Large intestine (tissue), 3 donors: Measurements from ENCODE around the gene SLC6A6. TPM values are rescaled to one million over a fixed set of nuclear protein-coding genes. Genes with fewer than 3 reads are reported as not detected.

Source experiments
- DNase-seq, 2 donors: peaks; one replicate each; pipeline versions ENCODE4 v3.0.0 to v3.0.0-alpha.2; 2013
- H3K27ac ChIP-seq: one replicate; pipeline ENCODE4 v1.5.1; 2013; ENCODE audit warnings: low read length
- H3K27me3 ChIP-seq: 2 replicates; pipeline ENCODE4 v1.6.1; 2013; ENCODE audit warnings: low read length; ENCODE audit not compliant: control insufficient read depth, insufficient read depth
- H3K36me3 ChIP-seq: 2 replicates; pipeline ENCODE4 v1.6.1; 2013; ENCODE audit warnings: low read length; ENCODE audit not compliant: control insufficient read depth, insufficient read depth
- H3K4me1 ChIP-seq: one replicate; pipeline ENCODE4 v1.6.1; 2013; ENCODE audit warnings: low read length; ENCODE audit not compliant: control insufficient read depth, insufficient read depth
- H3K4me3 ChIP-seq: one replicate; pipeline ENCODE4 v1.5.1; 2013; ENCODE audit warnings: low read length
- H3K9me3 ChIP-seq: one replicate; pipeline ENCODE4 v1.6.1; 2013; ENCODE audit warnings: mild to moderate bottlenecking, low read depth, low read length, moderate library complexity; ENCODE audit not compliant: control insufficient read depth
- WGBS: methylation state at CpG from one replicate; pipeline ENCODE4 v1.1.5; 2013; ENCODE audit warnings: low lambda C conversion rate; ENCODE audit not compliant: insufficient coverage; 5-methylcytosine and 5-hydroxymethylcytosine counted together
- polyA plus RNA-seq: library from polyadenylated mRNA; unstranded; fragments of 120-200 nt; gene quantifications from one replicate; pipeline ENCODE4 v1.2.1, GENCODE V29; 2013

SLC6A6 gene
- polyA plus RNA-seq, 1 donor = 16.4 TPM

DNA sequence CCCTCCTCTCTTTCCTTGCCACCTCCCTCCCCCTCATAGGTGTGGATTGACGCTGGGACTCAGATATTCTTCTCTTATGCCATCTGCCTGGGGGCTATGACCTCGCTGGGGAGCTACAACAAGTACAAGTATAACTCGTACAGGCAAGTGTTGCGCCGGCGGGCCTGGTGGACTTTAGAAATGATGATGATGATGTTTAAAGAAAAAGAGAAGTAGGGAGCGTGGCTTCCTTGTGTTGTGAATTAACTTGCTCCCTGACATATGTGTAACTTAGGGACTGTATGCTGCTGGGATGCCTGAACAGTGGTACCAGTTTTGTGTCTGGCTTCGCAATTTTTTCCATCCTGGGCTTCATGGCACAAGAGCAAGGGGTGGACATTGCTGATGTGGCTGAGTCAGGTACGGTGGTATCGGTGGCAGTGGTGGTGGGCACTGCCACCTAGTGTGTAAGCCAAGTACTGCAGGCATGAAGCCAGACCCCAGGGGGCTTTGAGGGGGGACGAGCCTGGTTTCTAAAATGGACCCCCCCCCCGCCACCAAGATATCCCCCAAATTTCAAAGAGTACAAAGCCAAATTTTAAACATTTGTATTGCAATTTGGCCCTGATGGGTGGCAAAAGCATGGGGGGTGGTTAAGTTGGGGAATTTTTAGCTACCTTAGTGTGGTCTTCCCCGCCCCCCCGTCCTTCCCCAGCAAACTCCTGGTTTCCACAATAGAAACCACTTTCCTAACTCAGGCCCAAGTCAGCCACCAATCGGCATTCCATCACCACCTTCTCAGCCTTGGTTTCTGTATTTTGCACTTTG is 65.6 kb downstream of the SLC6A6 start:
- no peak overlapping the region for H3K27ac ChIP-seq
- no peaks in the 10 kb centered on the region for H3K9me3 ChIP-seq
- peaks cover 75% of the 10 kb centered on the region for H3K36me3 ChIP-seq
- H3K4me3 ChIP-seq = no peak overlapping the region
- H3K4me1 ChIP-seq = no peaks in the 10 kb centered on the region
- WGBS = 75% methylated on average over 1 of the region's 15 CpGs
- H3K27me3 ChIP-seq = no peaks in the 10 kb centered on the region
- DNase-seq = no peak

DNA sequence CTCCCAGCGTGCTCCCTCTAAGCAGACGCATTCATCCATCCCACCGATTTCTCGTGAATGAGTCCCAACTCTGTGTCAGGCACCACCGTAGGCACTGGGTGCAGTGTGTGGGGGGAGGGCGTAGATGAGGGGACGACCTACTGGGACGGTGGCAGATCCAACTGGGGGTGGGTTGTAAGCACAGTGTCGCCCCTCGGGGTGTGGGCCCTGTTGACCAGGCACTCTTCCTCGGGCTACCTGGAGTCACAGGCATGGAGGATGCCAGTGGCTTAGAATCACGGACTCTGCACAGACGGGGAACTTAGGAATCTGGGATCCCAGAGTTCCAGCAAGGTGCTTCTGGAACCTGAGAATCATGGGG is 66.2 kb downstream of the SLC6A6 start:
- H3K9me3 ChIP-seq = no peaks in the 10 kb centered on the region
- no peaks in the 10 kb centered on the region for H3K27me3 ChIP-seq
- H3K4me1 ChIP-seq = no peaks in the 10 kb centered on the region
- H3K36me3 ChIP-seq = peaks cover 71% of the 10 kb centered on the region
- H3K4me3 ChIP-seq = no peak overlapping the region
- DNase-seq = no peak
- 80% methylated on average over 1 of the region's 13 CpGs for WGBS
- H3K27ac ChIP-seq = no peak overlapping the region

GRCh38 chr3:14470461-14470860 is 68.1 kb downstream of the SLC6A6 start:
- no peak for DNase-seq
- no peaks in the 10 kb centered on the region for H3K27me3 ChIP-seq
- H3K9me3 ChIP-seq = no peaks in the 10 kb centered on the region
- no peaks in the 10 kb centered on the region for H3K4me1 ChIP-seq
- no peak overlapping the region for H3K27ac ChIP-seq
- peaks cover 62% of the 10 kb centered on the region for H3K36me3 ChIP-seq
- no peak overlapping the region for H3K4me3 ChIP-seq
- WGBS = no CpG with 5 or more reads among the region's 12 CpGs

- Histone ChIP-seq H3K4me1 (no peaks in the 10 kb centered on the region), H3K36me3 (peaks cover 66% of the 10 kb centered on the region), H3K27ac (no peak overlapping the region), H3K9me3 (no peaks in the 10 kb centered on the region), H3K27me3 (no peaks in the 10 kb centered on the region), H3K4me3 (no peak overlapping the region)
- no peak for DNase-seq
- 93% methylated on average over 2 of the region's 5 CpGs for WGBS
Observed at GRCh38 chr3:14471016-14471415, 68.6 kb downstream of the SLC6A6 start.

- H3K27me3 ChIP-seq = no peaks in the 10 kb centered on the region
- no peaks in the 10 kb centered on the region for H3K9me3 ChIP-seq
- WGBS = no CpG with 5 or more reads among the region's 10 CpGs
- no peak overlapping the region for H3K27ac ChIP-seq
- H3K36me3 ChIP-seq = peaks cover 68% of the 10 kb centered on the region
- no peaks in the 10 kb centered on the region for H3K4me1 ChIP-seq
- DNase-seq = no peak
- H3K4me3 ChIP-seq = no peak overlapping the region
Observed at GRCh38 chr3:14471690-14472089, 69.3 kb downstream of the SLC6A6 start.

DNA sequence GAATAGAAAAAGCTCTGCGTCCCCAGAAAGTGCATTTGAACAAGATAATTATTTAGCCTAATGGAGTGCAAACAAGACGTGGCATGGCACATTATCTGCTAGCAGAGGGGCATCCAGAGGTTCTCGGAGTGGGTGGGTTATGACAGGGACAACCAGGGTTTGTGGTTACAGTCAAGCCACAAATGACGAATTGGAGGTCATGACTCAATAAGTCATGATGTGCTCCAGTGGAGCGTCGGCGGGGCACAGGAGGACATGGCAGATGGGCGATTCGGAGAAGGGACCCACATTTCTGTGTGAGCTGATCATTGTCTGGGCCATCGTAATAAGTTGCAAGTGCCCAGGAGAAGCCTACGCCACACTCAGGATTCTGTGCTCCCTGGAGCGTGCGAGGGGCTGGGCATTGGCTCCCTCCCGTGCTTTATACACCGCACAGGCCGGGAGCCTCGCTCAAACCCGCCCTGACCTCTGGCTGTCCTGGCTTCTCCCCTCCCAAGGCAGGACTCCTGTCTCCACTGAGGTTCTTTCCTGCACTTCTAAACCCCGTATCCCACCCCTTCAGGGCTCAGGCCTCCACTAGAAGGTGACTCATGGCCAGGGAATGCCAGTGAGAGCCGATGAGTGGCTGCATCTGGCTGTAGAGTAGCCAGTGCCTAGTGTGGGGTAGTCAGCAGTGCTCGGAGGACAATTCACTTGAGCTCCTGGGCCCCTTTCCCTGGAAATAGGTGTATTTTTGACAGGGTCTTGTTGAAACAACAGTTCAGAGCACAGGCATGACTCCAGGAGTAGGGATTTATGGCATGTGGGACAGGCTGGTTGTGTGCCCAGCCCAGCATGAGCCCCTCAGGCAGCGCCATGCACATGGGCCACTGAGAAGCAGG is 70.3 kb downstream of the SLC6A6 start:
- no peak for DNase-seq
- Histone ChIP-seq H3K27ac (no peak overlapping the region), H3K36me3 (peaks cover 69% of the 10 kb centered on the region), H3K4me1 (no peaks in the 10 kb centered on the region), H3K4me3 (no peak overlapping the region), H3K9me3 (no peaks in the 10 kb centered on the region), H3K27me3 (no peaks in the 10 kb centered on the region)
- 80% methylated on average over 1 of the region's 22 CpGs for WGBS

- peaks cover 72% of the 10 kb centered on the region for H3K36me3 ChIP-seq
- DNase-seq = no peak
- no peaks in the 10 kb centered on the region for H3K9me3 ChIP-seq
- H3K4me3 ChIP-seq = no peak overlapping the region
- H3K27me3 ChIP-seq = no peaks in the 10 kb centered on the region
- 93% methylated on average over 3 of the region's 7 CpGs for WGBS
- no peaks in the 10 kb centered on the region for H3K4me1 ChIP-seq
- H3K27ac ChIP-seq = no peak overlapping the region
Observed at GRCh38 chr3:14473411-14473891, 71.0 kb downstream of the SLC6A6 start.

DNA sequence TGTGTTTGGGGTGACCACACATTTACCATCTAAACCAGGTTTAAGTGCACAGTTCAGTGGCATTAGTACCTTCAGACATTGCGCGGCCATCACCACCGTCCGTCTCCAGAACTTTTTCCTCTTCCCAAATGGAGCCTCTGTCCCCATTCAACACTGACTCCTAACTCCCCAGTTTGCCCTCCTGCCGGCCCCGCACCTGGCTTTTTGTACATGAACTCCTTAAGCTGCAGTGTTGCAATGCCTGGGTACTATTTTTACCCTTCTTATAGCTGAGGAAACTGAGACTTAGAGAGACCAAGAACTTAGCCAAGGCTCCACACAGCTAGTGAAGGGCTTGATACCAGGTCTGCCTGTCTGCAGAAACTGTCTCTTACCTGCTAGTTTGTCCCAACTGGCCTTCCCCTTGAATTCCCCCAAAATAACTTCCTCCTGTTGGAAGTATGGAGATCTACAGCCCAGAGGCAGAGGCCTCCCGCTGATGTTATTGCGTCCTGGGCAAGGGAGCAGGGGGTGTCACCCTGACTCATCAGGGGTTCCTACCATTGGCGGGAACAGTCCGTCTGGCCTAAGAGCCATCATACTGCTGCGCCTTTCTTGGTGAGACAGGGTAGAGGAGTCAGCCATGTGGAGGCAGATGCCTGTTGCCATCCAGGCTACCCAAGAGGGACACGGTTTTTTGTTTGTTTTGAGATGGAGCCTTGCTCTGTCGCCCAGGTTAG is 72.1 kb downstream of the SLC6A6 start:
- Histone ChIP-seq H3K4me1 (no peaks in the 10 kb centered on the region), H3K9me3 (no peaks in the 10 kb centered on the region), H3K4me3 (no peak overlapping the region), H3K27ac (no peak overlapping the region), H3K27me3 (no peaks in the 10 kb centered on the region), H3K36me3 (peaks cover 76% of the 10 kb centered on the region)
- no peak for DNase-seq
- 100% methylated on average over 1 of the region's 13 CpGs for WGBS

GRCh38 chr3:14475621-14476020 is 73.2 kb downstream of the SLC6A6 start:
- Histone ChIP-seq H3K9me3 (no peaks in the 10 kb centered on the region), H3K36me3 (peaks cover 77% of the 10 kb centered on the region), H3K27ac (no peak overlapping the region), H3K4me1 (no peaks in the 10 kb centered on the region), H3K4me3 (no peak overlapping the region), H3K27me3 (no peaks in the 10 kb centered on the region)
- WGBS = no CpG with 5 or more reads among the region's 7 CpGs
- DNase-seq = no peak

- Histone ChIP-seq H3K27me3 (no peaks in the 10 kb centered on the region), H3K36me3 (peaks cover 81% of the 10 kb centered on the region), H3K9me3 (no peaks in the 10 kb centered on the region), H3K4me1 (no peaks in the 10 kb centered on the region), H3K4me3 (no peak overlapping the region), H3K27ac (no peak overlapping the region)
- WGBS = no CpG with 5 or more reads among the region's 13 CpGs
- no peak for DNase-seq
Observed at GRCh38 chr3:14476583-14477265, 74.3 kb downstream of the SLC6A6 start.
